ENCODE data around the gene ZNF385D. TPM values are rescaled to one million over a fixed set of nuclear protein-coding genes. Genes with fewer than 3 reads are reported as not detected.

ZNF385D gene
- total RNA-seq, 1 experiment from 2014 or later = 13.0 TPM

DNA sequence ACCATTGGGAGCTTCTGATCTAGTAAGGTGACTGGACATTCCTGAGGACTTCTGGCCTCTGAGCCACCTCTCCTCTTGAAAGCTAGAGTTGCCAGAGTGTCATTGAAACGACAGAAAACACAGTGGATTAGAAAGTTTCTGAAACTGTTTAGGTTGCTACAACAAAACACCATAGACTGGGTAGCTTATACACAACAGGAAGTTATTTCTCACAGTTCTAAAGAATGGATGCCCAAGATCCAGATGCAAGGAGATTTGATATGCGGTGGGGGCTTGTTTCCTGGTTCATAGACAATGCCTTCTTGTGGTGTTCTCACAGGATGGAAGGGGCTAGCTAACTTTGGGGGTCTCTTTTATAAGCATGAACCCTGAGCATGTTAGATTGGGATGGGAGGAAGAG, 43.3 kb upstream of the ZNF385D start:
- in situ Hi-C loops (cut with HindIII; ENCODE audit: low pct_unique_long_range_greater_than_20kb, low sequenced_read_pairs) = no loop called here
- TF ChIP-seq CTCF (IDR thresholded peaks at IDR 0.05) (no peak), SIN3A (IDR thresholded peaks at IDR 0.05; ENCODE audit: borderline replicate concordance, insufficient read depth, low read depth, low read length) (no peak), REST (IDR thresholded peaks at IDR 0.05; ENCODE audit: insufficient read depth in 1 of 2, low read depth in 2 of 2, low read length in 1 of 2) (no peak), POLR2AphosphoS5 (IDR thresholded peaks at IDR 0.05; ENCODE audit: low read depth, low read length) (no peak), TCF7L2 (IDR thresholded peaks at IDR 0.05; ENCODE audit: low read depth, low read length) (no peak)
- H3K27ac ChIP-seq (ENCODE audit: low read length) = no peak overlapping the region

DNA sequence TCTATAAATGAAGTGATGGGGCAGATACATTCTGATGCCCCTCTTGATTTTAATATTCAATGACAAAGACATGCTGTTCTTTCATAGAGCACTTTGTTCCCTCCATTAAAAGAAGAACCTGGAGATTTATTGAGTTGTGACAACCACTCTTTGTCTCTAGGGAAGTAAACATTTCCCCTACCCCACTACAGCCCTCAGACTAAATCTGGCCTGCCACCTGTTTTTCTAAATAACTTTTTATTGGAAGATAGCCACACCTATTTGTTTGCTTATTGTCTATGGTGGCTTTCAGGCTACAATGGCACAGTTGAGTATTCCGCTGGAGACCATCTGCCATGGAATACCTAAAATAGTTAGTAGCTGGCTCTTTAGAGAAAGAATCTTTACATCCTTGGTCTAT, 41.2 kb upstream of the ZNF385D start:
- ChIA-PET CTCF (no interaction called here), POLR2A (no interaction called here)
- no TSS peak for BruUV-seq (replicated peaks)
- no peak for TF ChIP-seq REST (IDR thresholded peaks at IDR 0.05; ENCODE audit: insufficient read depth in 1 of 2, low read depth in 2 of 2, low read length in 1 of 2)
- DNase-seq (ENCODE audit: low read depth, low spot score) (no peak), ATAC-seq (no peak)
- Histone ChIP-seq H3K4me3 (ENCODE audit: low read depth in 2 of 2, low read length in 2 of 2) (no peak overlapping the region), H3K9me3 (ENCODE audit: control insufficient read depth, insufficient read depth, low read depth, low read length) (no peaks in the 10 kb centered on the region), H3K36me3 (ENCODE audit: control insufficient read depth, insufficient read depth, low read length) (no peaks in the 10 kb centered on the region), H3K4me1 (ENCODE audit: control insufficient read depth, insufficient read depth, low read length) (no peaks in the 10 kb centered on the region), H3K27me3 (ENCODE audit: control insufficient read depth, insufficient read depth, low read length) (no peaks in the 10 kb centered on the region), H3K27ac (ENCODE audit: low read length) (no peak overlapping the region)
- in situ Hi-C loops (cut with HindIII; ENCODE audit: low pct_unique_long_range_greater_than_20kb, low sequenced_read_pairs) = no loop called here
- intact Hi-C loops (cut with micrococcal nuclease; ENCODE audit: unreplicated experiment) = no loop called here

More for the DNA sequence above, 43.3 kb upstream of the ZNF385D start:
- BruUV-seq (replicated peaks) = no TSS peak
- H3K36me3 ChIP-seq (ENCODE audit: control insufficient read depth, insufficient read depth, low read length) = no peaks in the 10 kb centered on the region
- H3K27me3 ChIP-seq (ENCODE audit: control insufficient read depth, insufficient read depth, low read length) = no peaks in the 10 kb centered on the region
- H3K9me3 ChIP-seq (ENCODE audit: control insufficient read depth, insufficient read depth, low read depth, low read length) = no peaks in the 10 kb centered on the region
- ChIA-PET CTCF (no interaction called here), POLR2A (no interaction called here)
- ATAC-seq = no peak
- intact Hi-C loops (cut with micrococcal nuclease; ENCODE audit: unreplicated experiment) = no loop called here
- no peak overlapping the region for H3K4me3 ChIP-seq (ENCODE audit: low read depth in 2 of 2, low read length in 2 of 2)
- DNase-seq (ENCODE audit: low read depth, low spot score) = no peak
- H3K4me1 ChIP-seq (ENCODE audit: control insufficient read depth, insufficient read depth, low read length) = no peaks in the 10 kb centered on the region
